ENCODE data around the gene LTBP1. TPM values are rescaled to one million over a fixed set of nuclear protein-coding genes. Genes with fewer than 3 reads are reported as not detected.

Gene LTBP1
- polyA plus RNA-seq, 2 of the 4 experiments (the other 2 are of a cell fraction): 23.8 to 30.4 TPM

DNA sequence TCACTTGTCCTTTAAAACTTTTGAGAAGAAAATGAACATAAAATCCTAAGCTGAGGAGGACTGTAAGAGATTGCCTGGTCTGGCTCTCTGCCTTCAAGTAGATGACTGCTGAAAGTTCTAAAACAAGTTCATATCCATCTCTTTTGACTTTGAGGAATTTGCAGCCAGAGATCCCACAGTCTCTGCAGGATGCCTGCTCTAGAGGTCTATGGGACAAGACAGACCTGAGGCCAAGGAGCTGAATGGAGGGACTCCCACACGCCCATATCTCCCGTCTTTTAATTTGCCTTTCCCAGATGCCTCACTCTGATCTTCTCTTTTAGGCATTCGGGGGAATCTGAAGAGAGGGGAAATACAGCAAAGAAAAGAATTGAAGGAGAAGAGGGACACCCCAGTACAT is 273.8 kb downstream of the LTBP1 start:
- no peak overlapping the region for H3K4me3 ChIP-seq
- peak; percentile 35 to 48; a peak in 4 of 6 replicates for ATAC-seq
- H3K9me3 ChIP-seq: no peaks in the 10 kb centered on the region
- CTCF ChIA-PET: no interaction called here
- POLR2A ChIA-PET: no interaction called here
- FAIRE-seq: no peak
- H3K4me2 ChIP-seq: peak overlapping the region; percentile 68
- no peak for DNase-seq (ENCODE audit: low read depth in 1 of 2, low spot score in 1 of 2)
- peaks cover 54% of the 10 kb centered on the region for H3K4me1 ChIP-seq
- TF ChIP-seq, protein P1, sequence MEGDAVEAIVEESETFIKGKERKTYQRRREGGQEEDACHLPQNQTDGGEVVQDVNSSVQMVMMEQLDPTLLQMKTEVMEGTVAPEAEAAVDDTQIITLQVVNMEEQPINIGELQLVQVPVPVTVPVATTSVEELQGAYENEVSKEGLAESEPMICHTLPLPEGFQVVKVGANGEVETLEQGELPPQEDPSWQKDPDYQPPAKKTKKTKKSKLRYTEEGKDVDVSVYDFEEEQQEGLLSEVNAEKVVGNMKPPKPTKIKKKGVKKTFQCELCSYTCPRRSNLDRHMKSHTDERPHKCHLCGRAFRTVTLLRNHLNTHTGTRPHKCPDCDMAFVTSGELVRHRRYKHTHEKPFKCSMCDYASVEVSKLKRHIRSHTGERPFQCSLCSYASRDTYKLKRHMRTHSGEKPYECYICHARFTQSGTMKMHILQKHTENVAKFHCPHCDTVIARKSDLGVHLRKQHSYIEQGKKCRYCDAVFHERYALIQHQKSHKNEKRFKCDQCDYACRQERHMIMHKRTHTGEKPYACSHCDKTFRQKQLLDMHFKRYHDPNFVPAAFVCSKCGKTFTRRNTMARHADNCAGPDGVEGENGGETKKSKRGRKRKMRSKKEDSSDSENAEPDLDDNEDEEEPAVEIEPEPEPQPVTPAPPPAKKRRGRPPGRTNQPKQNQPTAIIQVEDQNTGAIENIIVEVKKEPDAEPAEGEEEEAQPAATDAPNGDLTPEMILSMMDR (IDR thresholded peaks at IDR 0.05): no peak
- TF ChIP-seq, protein P2, sequence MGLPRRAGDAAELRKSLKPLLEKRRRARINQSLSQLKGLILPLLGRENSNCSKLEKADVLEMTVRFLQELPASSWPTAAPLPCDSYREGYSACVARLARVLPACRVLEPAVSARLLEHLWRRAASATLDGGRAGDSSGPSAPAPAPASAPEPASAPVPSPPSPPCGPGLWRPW (IDR thresholded peaks at IDR 0.05): no peak
- TF ChIP-seq SMC3 (IDR thresholded peaks at IDR 0.05) (no peak), RFX5 (IDR thresholded peaks at IDR 0.05) (no peak), NPAS2 (CRISPR knock-in tag; IDR thresholded peaks at IDR 0.05; ENCODE audit: borderline replicate concordance) (no peak), CHD2 (IDR thresholded peaks at IDR 0.05; ENCODE audit: low read length, partially characterized antibody) (no peak), ZNF302 (CRISPR knock-in tag; IDR thresholded peaks at IDR 0.05) (no peak)
- 75% methylated on average over 3 of the region's 3 CpGs for WGBS (ENCODE audit: missing lambda C conversion rate)
- H3K27ac ChIP-seq: peak overlapping the region; percentile 73 to 83

DNA sequence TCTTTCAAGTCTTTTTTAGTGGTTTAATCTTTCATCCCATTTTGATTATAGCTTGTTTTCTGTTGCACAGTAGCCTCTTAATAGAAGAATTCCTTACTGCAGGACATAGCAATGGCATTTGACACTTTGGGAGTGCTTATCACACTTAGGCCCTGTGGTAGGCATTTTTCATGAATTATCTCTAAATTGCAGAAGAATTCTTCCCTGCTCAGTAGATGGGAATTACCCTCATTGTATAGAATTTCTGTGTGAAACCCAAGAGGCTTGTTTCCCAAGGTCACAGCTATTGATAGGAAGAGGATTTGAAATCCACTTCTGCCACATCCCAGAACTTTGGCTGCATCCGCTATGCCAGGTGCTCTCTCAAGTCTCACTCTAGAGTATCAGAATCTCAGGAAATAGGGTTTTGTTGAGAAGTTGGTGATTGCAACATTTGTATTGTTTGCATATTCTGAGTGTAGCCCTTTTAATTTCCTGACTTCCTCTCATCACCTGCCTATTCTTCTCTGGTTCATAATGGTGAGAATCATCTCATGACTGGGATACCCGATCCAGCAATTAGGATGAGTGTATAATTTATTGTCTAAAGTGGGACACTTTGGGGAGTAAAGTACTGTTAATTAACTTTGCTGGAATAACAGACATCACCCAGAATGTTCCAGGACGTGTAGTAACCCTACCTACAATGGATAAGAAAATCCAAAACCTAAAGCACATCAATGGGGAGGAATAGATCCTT is 274.5 kb downstream of the LTBP1 start:
- H3K4me1 ChIP-seq: peaks cover 51% of the 10 kb centered on the region
- no peaks in the 10 kb centered on the region for H3K9me3 ChIP-seq
- ATAC-seq: no peak
- ChIA-PET POLR2A (no interaction called here), CTCF (no interaction called here)
- 82% methylated on average over 3 of the region's 3 CpGs for WGBS (ENCODE audit: missing lambda C conversion rate)
- H3K4me2 ChIP-seq: peak overlapping the region; percentile 68
- FAIRE-seq: peak; percentile 82
- no peak overlapping the region for H3K4me3 ChIP-seq
- peak overlapping the region; percentile 73 to 83 for H3K27ac ChIP-seq
- 0 out of 4 replicates have a peak, but pooled peaks of 1 of the 2 experiments have one; percentile 35 for TF ChIP-seq CEBPB (IDR thresholded peaks at IDR 0.05)
- no peak for TF ChIP-seq MAZ (IDR thresholded peaks at IDR 0.05; ENCODE audit: borderline replicate concordance, low read depth, low read length)
- TF ChIP-seq TFCP2L1 (CRISPR knock-in tag; IDR thresholded peaks at IDR 0.05): no peak
- no peak for DNase-seq (ENCODE audit: low read depth in 1 of 2, low spot score in 1 of 2)

- FAIRE-seq (no peak), DNase-seq (ENCODE audit: low read depth in 1 of 2, low spot score in 1 of 2) (no peak), ATAC-seq (no peak)
- 93% methylated on average over 1 of the region's 1 CpG for WGBS (ENCODE audit: missing lambda C conversion rate)
- no peak overlapping the region for H3K4me2 ChIP-seq
- TF ChIP-seq POLR2AphosphoS2 (conservative IDR thresholded peaks at IDR 0.05; ENCODE audit: low read length): no peak
- no peak for TF ChIP-seq HOXA7 (CRISPR knock-in tag; IDR thresholded peaks at IDR 0.05)
- no peak for TF ChIP-seq PHF8 (IDR thresholded peaks at IDR 0.05; ENCODE audit: borderline replicate concordance, low read depth)
- TF ChIP-seq EP300 (IDR thresholded peaks at IDR 0.05): no peak
- no peak for TF ChIP-seq FOSB (CRISPR knock-in tag; IDR thresholded peaks at IDR 0.05)
- TF ChIP-seq NPAS2 (CRISPR knock-in tag; IDR thresholded peaks at IDR 0.05; ENCODE audit: borderline replicate concordance): no peak
- no peak for TF ChIP-seq HOXB5 (CRISPR knock-in tag; IDR thresholded peaks at IDR 0.05)
- no peak for TF ChIP-seq MAZ (IDR thresholded peaks at IDR 0.05; ENCODE audit: borderline replicate concordance, low read depth, low read length)
- TF ChIP-seq SMC3 (IDR thresholded peaks at IDR 0.05): no peak
- TF ChIP-seq, protein P3, sequence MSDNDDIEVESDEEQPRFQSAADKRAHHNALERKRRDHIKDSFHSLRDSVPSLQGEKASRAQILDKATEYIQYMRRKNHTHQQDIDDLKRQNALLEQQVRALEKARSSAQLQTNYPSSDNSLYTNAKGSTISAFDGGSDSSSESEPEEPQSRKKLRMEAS (IDR thresholded peaks at IDR 0.05): no peak
- TF ChIP-seq, protein P4, sequence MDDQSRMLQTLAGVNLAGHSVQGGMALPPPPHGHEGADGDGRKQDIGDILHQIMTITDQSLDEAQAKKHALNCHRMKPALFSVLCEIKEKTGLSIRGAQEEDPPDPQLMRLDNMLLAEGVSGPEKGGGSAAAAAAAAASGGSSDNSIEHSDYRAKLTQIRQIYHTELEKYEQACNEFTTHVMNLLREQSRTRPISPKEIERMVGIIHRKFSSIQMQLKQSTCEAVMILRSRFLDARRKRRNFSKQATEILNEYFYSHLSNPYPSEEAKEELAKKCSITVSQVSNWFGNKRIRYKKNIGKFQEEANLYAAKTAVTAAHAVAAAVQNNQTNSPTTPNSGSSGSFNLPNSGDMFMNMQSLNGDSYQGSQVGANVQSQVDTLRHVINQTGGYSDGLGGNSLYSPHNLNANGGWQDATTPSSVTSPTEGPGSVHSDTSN (IDR thresholded peaks at IDR 0.05): no peak
- no peak for TF ChIP-seq ZC3H11A (IDR thresholded peaks at IDR 0.05)
- TF ChIP-seq, protein P2 (IDR thresholded peaks at IDR 0.05): no peak
- no peak for TF ChIP-seq EHMT2 (IDR thresholded peaks at IDR 0.05; ENCODE audit: low read depth)
- TF ChIP-seq ESRRA (IDR thresholded peaks at IDR 0.05; ENCODE audit: borderline replicate concordance, low read length): no peak
- TF ChIP-seq ZNF302 (CRISPR knock-in tag; IDR thresholded peaks at IDR 0.05): no peak
- TF ChIP-seq HEYL (CRISPR knock-in tag; IDR thresholded peaks at IDR 0.05): no peak
- TF ChIP-seq HOXB13 (CRISPR knock-in tag; IDR thresholded peaks at IDR 0.05; ENCODE audit: low read depth): no peak
- no peak for TF ChIP-seq MAFK (IDR thresholded peaks at IDR 0.05; ENCODE audit: partially characterized antibody)
- ChIA-PET POLR2A (no interaction called here), CTCF (interaction anchor here (0.5 kb wide), 1 partner anchor 242 kb away, joined by 4 read pairs; no protein-coding TSS in a partner anchor)
- H3K9me3 ChIP-seq: no peaks in the 10 kb centered on the region
- H3K27ac ChIP-seq: peak overlapping the region; percentile 26 to 73; a peak in 4 of 6 replicates
- no peak overlapping the region for H3K4me3 ChIP-seq
- H3K4me1 ChIP-seq: peaks cover 40% of the 10 kb centered on the region
Measured at GRCh38 chr2:33222309-33222708, 275.6 kb downstream of the LTBP1 start.
